DMS153 (cell line): Measurements from ENCODE around the gene SERPINE2.
A peak's percentile ranks its signal among the peaks of the same experiment; 100 is the strongest.

Experiments
- DNase-seq: peaks from one replicate; lab custom pipeline; 2025; lab: John Stamatoyannopoulos, UW

SERPINE2 gene

GRCh38 chr2:223972656-223973102 lies 66.4 kb downstream of the SERPINE2 start:
- DNase-seq: no peak

- DNase-seq: no peak
Observed at GRCh38 chr2:223971731-223972130, 67.4 kb downstream of the SERPINE2 start.

DNA sequence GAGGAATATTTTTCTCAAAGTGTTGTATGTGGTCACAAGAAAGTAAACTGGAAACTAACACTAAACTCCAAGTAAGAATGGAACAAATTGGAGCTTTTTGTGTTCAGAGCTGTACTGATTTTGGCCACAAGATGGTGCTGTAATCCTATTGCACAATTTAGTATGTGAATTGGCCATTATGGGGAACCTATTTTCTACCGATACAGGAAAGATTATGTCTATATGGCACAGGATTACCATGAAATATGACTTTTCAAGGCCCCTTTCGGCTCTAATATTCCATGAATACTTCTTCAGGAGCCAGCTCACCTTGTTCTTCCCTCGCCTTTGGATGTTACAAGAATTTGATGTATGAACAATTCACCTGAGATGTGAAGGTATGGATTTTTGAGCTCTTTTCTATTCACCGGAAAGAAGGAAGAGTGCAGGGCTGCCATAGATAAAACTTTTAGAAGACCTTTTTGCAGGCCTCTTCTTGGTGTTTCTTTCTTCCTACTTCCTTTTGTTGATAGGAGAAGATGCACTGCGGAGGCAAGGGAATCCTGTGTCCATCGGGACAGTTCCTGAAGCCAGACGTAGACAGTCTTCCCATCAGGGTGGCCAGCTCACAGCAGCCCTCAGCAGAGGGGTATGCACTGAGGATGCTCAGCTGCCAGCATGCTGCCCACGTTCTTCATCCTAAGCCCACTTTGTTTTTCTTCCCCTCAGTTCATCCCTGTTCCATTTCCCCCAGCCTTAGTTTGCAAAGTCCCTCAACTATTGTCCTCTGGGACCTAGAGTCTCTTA lies 68.5 kb downstream of the SERPINE2 start:
- DNase-seq: peak; percentile 13

DNA sequence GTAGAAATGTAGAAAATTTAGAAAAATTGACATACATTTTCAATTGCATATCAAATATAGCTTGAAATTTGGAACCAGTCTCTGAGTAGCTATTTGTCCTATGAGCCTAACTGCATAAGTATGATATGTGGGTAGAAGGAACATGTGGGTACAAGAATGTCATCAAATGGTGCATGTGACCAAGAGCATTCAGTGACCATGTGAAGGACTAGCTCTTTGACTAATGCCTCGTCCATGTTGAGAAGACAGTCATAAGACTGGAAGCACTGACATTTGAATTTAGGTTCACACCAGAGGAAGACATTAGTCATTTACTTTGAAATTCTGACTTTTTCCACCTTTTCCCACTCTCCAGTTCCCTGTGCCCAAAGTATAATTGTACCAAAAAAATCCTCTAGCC lies 69.2 kb downstream of the SERPINE2 start:
- DNase-seq: no peak

GRCh38 chr2:223969315-223969714 lies 69.8 kb downstream of the SERPINE2 start:
- no peak for DNase-seq

DNA sequence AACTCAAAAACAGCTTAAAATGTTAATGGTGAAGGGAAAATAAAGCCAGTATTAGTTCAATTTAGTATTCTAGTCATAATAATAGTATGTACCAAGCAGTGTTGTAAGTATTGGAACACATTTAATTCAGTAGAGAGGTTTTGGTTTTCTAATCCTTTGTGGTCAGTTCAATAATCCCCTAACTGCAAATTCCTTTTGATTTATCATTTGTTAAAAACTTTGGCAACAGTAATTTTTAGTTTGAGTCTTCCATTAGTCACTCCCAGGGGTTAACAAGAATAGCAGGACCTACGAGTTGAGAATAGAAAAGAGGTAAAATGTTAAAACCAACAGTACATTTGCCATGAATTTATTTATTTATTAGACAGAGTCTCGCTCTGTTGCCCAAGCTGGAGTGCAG lies 71.1 kb downstream of the SERPINE2 start:
- DNase-seq: no peak

DNA sequence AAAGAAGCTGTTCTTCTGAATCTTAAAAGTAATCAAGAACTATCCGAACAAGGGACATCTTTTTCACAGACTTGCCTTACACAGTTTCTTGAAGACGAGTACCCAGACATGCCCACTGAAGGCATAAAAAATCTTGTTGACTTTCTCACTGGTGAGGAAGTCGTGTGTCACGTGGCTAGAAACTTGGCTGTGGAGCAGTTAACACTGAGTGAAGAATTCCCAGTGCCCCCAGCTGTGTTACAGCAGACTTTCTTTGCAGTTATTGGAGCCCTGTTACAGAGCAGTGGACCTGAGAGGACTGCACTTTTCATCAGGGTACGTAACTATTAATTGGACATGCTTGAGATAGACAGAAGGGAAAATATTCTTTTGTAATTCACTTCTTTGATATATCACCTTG lies 79.4 kb downstream of the SERPINE2 start:
- no peak for DNase-seq

DNA sequence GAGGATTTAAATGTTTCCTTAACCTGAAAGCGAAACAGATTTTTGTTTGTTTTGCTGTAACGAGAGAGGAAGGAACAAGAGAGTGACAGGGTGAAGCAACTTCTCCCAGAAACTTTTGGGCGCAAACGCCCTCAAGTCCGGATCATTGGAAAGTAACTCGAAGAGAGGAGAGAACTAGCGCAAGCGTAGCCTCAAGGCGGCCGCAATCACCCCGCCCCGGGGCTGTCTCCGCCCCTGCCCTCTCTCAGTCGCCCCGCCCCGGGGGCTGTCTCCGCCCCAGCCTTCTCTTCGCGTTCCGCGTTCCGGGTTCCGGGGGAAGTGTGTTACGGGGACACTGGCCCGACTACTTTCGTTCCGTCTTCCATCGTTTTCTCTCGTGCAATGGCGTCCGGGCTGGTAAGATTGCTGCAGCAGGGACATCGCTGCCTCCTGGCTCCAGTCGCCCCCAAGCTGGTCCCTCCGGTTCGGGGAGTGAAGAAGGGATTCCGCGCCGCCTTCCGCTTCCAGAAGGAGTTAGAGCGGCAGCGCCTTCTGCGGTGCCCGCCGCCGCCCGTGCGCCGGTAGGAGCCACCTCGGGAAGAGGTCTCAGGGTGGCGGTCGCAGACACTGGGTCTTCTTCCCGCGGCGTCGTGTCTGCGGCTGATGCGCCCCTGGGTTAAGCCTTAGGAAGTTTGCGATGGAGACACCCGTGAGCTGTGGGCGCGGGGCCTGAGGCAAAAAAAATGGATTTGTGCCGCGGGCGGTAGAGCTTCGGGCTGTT lies 81.8 kb downstream of the SERPINE2 start, which contains the start of gene MRPL44:
MRPL44 (plus strand) TSS at position 372 of the 760 bp plus-strand sequence; CDS start at position 382, 10 bp downstream.
- DNase-seq: peak; percentile 83

DNA sequence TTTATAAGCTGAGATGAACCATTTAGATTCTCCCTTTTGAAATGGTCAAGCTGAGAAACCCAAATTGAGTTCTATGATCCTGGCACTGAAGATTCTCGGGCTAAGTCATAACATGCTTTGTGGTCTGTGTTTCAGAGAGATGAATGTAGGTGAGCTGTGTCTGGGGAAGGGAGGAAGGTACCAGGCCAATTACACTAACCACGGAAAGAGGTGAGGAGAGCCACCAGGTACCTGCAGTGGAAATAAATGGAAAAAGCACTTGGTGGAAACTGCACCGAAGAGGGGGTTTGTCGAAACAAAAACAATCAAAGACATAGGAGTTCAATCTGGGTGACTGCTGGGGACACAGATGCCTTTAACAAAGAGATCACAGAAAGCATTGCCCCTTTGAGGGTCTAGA lies 82.8 kb downstream of the SERPINE2 start:
- DNase-seq: no peak

GRCh38 chr2:223954401-223954800 lies 84.7 kb downstream of the SERPINE2 start:
- DNase-seq: no peak

- DNase-seq: peak; percentile 4
Observed at GRCh38 chr2:223952280-223952968, 86.7 kb downstream of the SERPINE2 start.

- DNase-seq: peak; percentile 24
Observed at GRCh38 chr2:223950448-223951347, 88.4 kb downstream of the SERPINE2 start.

GRCh38 chr2:223949241-223949840 lies 89.7 kb downstream of the SERPINE2 start:
- DNase-seq: no peak

- DNase-seq: no peak
Observed at GRCh38 chr2:223947711-223948205, 91.3 kb downstream of the SERPINE2 start.

DNA sequence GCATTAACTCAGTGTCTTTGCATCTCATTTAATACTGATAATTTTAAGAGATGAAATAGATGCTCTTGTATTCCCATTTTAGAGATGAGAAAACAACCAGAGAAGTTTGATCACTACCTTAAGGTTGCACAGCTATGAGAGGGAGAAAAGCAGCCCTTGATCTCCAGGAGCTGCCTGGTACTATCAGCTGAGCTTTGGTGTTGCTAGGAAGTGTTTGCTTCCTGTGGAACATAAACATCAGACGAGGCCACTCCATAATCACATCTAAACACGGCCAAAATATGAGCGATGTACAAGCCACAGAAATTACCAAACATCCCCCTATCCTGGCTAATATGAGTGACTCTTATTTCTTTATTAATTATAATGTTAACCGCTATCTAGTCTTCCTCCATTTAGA lies 93.3 kb downstream of the SERPINE2 start:
- DNase-seq: no peak

- peak; percentile 44 for DNase-seq
Observed at GRCh38 chr2:223944703-223945531, 94.2 kb downstream of the SERPINE2 start, which contains the start of gene WDFY1. TSS of gene WDFY1 (minus strand) at chr2:223945335. CDS start at chr2:223945284, 51 bp downstream.

GRCh38 chr2:223944166-223944702 lies 94.9 kb downstream of the SERPINE2 start:
- no peak for DNase-seq

DNA sequence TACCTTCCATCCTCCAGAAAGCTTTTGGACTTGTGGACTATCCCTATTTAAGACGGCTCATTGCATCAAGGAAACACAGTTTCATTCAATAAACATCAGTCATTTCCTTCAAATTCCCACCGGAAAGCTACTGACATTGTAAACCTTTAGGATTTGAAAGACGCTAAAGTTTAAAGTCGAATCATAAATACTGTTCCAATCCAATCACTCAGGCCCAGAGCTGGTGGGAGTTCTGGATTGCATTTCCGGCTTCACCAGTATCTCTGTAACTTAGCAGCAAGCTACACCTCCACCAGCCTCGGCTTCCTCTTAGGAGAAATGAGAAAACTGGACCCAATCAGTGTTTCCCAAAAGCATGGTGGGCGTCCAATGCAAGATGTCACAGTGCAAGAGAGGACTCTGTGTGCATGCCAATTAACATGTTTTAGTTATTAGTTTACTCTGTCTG lies 95.5 kb downstream of the SERPINE2 start:
- no peak for DNase-seq

DNA sequence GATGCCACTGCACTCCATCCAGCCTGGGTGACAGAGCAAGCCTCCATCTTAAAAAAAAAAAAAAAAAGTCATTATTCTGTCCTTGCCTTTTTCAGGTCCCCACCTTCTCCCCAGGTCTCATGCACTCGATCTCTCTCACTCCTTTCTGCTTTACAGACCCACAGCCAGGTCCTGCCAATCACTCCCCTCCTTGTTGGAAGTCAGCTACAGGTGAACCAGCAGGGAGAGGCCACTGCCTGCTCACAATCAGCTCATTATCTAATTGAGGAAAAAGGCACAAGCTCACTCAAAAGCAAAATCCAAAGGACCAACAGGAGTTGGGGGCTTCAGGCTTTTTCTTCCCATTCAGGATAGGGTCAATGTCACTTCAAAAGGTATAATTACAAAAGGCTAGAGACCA lies 96.0 kb downstream of the SERPINE2 start:
- DNase-seq: no peak
